ENCODE measurements around the gene SND1. TPM values are rescaled to one million over a fixed set of nuclear protein-coding genes. Genes with fewer than 3 reads are reported as not detected.

The SND1 gene
- 100 to 1,000 TPM; 158 to 177 (median 163) TPM for polyA plus RNA-seq (ENCODE audit: insufficient read length in 3 of 3)

- peak; percentile 93 to 97 (median 97) for DNase-seq (ENCODE audit: low read depth in 3 of 3, low spot score in 2 of 3)
Observed at GRCh38 chr7:127651556-127652332, at the start of gene SND1. SND1 (plus strand) TSS chr7:127652194; CDS start chr7:127652374, 180 bp downstream.

DNA sequence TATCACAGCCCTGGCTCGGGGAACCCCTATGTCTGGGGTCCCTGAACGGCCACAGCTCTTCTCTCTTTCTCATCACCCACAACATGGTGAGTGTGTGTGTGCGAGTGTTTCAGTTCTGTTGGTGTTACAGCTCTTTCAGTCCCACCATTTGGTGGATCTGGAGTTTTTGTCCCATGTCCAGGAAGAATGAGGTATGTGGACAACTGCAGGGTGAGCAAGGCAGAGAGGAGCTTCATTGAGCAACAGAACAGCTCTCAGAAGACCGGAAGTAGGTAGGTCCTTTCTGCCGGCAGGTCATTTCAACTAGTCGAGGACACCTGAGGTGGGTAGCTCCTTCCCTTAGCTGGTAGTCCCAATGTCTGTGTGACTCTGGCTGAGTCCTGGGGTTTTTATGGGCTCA is 43.5 kb upstream of the SND1 start:
- no peak for DNase-seq (ENCODE audit: low read depth in 3 of 3, low spot score in 2 of 3)

- DNase-seq (ENCODE audit: low read depth in 3 of 3, low spot score in 2 of 3), result no peak
Observed at GRCh38 chr7:127609297-127609696, 42.7 kb upstream of the SND1 start.

DNA sequence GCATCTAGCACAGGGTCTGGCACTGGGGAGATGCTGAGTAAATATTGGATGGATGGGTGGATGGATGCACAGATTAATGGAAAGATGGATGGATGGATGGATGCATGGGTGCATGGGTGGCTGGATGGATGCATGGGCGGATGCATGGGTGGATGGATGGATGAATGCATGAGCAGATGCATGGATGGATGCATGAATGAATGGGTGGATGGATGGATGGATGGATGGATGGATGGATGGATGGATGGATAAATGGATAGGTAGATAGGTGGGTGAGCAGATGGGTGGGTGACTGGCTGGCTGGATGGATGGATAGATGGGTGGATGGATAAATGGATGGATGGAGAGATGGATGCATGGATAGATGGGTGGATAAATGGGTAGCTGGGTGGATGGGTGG is 39.7 kb upstream of the SND1 start:
- DNase-seq (ENCODE audit: low read depth in 3 of 3, low spot score in 2 of 3), result no peak

DNA sequence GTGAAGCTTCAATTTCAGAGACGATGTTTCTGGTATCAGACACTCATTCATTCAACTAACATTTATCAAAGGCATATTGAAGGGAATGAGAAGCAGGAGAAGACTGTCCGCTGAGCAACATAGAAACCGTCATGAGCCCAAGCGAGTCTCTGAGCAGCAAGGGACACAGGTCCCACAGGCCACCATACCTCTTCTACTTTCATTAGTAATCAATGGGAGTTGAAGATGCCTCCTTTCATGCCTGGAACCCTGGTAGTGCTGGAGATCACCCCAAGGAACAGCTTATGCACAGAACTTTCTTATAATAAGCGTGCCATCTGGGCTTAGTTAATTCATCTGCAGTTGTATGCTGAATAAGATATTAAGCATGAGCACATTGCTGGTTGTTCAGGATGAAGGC is 35.3 kb upstream of the SND1 start:
- no peak for DNase-seq (ENCODE audit: low read depth in 3 of 3, low spot score in 2 of 3)

DNA sequence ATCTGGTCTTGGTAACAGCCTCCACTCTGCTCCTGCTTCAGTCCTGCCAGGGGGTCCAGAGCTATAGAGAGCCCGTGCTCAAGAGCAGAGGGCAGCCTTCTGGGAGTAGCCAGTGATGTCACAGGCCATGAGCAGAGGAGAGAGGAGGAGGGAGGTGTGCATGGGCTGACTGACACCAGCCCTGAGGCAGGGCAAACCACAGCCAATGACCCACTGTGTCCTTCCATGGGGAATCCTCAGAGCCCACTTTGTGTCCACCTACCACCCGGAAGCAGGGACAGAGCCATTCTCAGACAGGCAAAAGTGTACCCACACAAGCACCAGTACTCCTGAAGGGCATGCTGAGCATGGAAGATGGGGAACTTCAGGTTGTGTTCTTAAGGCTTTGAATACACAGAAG is 34.0 kb upstream of the SND1 start, which contains the start of gene PAX4:
Gene PAX4 (minus strand): TSS at position 101 of the 400 bp plus-strand sequence. CDS start 2,214 bp downstream, outside the sequence.
- no peak for DNase-seq (ENCODE audit: low read depth in 3 of 3, low spot score in 2 of 3)

DNA sequence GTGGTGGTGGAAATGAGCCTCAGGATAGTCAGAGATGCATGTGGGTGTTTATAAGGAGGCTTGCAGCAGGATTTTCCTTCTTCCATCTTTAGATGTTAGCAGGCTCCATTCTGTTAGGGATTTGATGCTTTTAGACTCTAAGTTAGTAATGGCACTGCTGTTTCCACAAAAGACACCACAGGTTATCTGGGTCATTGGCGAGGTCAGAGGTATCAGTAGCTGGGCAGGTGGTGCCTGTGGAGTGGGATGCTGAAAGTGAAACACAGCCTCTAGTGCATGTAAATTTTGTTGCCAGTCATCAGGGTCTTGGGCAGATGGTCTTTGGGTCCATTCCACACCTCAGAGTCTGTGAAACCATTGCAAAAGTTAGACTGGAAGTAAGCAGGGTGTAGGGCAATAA is 33.2 kb upstream of the SND1 start:
- DNase-seq (ENCODE audit: low read depth in 3 of 3, low spot score in 2 of 3), result no peak

- peak in 1 of 3 donors; percentile 2 for DNase-seq (ENCODE audit: low read depth in 3 of 3, low spot score in 2 of 3)
Observed at GRCh38 chr7:127619681-127620405, 32.2 kb upstream of the SND1 start.

DNA sequence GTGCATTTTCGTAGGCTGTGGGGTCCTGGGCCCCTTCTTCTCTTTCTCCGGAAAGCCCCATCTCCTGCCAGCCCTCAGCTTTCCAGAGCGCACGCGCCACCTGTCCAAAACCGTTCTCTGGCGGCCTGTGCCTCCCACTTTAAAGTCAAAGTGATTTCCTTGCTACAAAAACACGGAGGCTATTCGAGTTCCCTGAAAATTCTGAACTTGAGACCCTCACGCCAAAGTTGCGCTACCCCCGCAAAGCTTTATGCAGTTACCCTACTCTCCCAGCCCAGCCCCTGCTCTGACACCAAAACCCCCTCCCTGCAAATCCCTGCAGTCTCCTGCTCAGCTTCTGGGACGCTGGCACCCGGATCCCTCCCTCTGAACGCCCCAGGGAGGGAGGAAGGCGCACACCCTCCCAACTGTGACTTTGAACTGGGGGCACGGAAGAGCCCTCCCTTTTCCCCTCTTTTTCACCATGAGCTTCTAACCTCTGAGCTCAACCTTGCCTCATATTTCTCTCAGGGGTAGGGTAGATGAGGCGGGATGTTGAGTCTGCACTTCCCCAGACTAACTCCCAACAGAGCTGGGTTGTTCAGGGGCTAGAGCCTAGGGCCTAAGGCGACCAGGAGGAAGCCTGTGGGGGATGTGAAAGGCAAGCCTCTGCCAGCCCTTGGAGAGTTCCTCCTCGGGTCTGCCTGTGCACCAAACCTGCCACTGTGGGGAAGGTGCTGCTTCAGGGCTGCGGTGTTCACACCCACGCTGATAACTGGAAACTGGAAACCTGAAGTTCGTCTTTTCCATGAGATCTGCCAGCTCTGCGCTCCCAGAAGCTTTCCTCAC is 31.4 kb upstream of the SND1 start:
- DNase-seq (ENCODE audit: low read depth in 3 of 3, low spot score in 2 of 3), result peak in 1 of 3 donors; percentile 9

DNA sequence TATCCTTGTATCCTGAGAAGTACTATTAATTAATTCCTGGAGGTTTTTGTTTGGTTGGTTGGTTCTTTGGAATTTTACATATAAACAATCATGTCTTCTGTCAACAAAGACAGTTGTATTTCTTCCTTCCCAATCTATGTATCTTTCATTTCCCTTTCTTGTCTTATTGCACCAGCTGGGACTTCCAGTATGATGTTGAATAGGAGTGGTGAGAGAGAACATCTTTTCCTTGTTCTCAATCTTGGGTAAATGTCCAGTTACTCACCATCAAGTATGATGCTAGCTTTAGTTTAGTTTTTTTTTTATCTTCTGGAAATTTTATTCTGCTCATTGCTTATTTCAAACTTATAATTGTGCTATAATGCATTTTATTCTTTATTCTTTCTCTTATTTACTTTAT is 26.7 kb upstream of the SND1 start:
- no peak for DNase-seq (ENCODE audit: low read depth in 3 of 3, low spot score in 2 of 3)

- DNase-seq (ENCODE audit: low read depth in 3 of 3, low spot score in 2 of 3), result no peak
Observed at GRCh38 chr7:127628445-127628844, 23.5 kb upstream of the SND1 start.

- no peak for DNase-seq (ENCODE audit: low read depth in 3 of 3, low spot score in 2 of 3)
Observed at GRCh38 chr7:127629268-127629854, 22.6 kb upstream of the SND1 start.

GRCh38 chr7:127632276-127632910 is 19.6 kb upstream of the SND1 start:
- DNase-seq (ENCODE audit: low read depth in 3 of 3, low spot score in 2 of 3), result no peak

DNA sequence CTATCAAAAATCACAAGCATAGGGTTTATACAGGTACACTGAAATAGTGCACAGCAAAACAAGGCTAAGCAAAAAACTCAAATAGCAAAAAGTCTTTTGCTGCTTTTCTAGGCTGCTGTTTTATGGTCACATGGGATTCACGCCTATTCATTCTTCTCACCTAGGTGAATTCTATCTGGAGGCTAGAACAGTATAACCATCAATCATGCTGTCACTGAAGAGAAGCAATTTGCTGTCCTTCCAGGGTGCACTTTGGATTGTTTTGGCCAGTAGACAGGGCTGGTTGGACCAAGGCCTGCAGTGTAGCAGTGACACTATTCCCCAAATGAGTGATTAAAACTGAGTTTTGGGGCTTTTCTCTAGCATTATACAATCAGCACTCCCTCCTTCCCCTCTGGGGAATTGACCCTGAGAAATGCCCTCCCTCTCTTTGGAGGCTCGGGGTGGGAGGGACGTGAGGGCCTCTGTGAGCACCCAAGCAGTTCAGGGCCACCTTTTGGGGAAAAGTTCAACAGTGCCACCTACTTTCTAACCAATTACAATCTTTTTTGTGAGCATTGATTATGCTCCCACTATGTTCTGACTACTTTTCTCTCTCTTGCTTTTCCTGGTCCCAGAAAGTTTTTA is 16.2 kb upstream of the SND1 start:
- no peak for DNase-seq (ENCODE audit: low read depth in 3 of 3, low spot score in 2 of 3)

DNA sequence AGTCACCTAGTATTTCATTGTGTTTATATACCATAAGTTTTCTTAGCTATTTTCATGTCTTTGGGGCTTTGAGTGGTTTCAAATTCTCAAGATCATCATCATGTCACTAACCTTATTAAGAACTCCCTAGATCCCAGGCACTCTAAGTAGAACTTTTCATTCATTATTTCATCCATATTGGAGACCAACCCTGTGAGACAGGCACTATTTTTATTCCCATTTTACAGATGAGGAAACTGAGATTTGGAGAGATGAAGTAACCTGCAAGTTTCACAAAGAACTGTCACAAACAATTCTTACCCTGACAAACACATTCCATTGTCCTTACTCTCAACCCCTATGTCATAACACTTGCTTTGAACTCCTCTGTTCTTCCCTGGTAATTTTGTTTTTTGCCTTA is 13.8 kb upstream of the SND1 start:
- DNase-seq (ENCODE audit: low read depth in 3 of 3, low spot score in 2 of 3), result no peak

- no peak for DNase-seq (ENCODE audit: low read depth in 3 of 3, low spot score in 2 of 3)
Observed at GRCh38 chr7:127644484-127644883, 7.5 kb upstream of the SND1 start.

DNA sequence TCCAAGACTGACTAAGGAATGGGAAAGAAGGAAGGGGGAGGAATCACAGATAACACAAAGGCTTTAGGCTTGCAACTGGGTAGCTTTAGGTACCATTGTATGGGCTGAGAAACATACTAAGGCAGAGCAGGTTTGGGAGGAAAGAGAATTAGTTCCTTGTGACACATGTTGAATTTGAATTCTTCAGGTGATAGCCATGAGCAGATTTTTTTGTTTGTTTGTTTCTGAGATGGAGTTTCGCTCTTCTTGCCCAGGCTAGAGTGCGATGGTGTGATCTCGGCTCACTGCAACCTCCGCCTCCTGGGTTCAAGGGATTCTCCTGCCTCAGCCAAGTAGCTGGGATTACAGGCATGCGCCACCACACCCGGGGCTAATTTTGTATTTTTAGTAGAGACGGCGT is 4.4 kb upstream of the SND1 start:
- DNase-seq (ENCODE audit: low read depth in 3 of 3, low spot score in 2 of 3), result no peak

DNA sequence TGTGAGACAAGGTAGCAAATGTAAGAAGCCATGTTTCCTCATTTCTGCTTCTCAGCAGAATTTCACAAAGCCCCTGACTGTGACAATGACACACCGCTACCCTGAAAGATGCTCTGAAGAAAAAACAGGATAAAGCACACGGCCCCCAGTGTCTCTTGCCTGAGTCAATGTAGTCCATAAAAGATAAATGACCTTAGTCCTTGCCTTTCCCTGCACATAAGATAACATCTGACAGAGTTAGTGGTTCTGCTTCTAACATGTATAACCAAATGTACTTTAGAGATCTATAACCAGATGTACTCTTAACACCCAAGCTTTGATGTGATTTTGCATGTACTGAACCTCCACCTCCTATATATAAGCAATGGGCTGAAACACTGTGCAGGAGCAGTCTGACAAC is 3.0 kb upstream of the SND1 start:
- DNase-seq (ENCODE audit: low read depth in 3 of 3, low spot score in 2 of 3), result no peak

- DNase-seq (ENCODE audit: low read depth in 3 of 3, low spot score in 2 of 3), result peak in 2 of 3 donors; percentile 56 to 66
Observed at GRCh38 chr7:127650847-127651555, 993 bp upstream of the SND1 start.

Measured in right renal cortex interstitium (tissue), 3 donors.